HEK293T (cell line): ENCODE results near the gene ZNF445.

Source experiments
- CTBP1 ChIP-seq: fragments of 450-650 bp; IDR thresholded peaks from 2 replicates; pipeline ENCODE4 v1.6.1; 2016; ENCODE audit warnings: borderline replicate concordance
- NFRKB ChIP-seq: fragments of 450-650 bp; IDR thresholded peaks from 2 replicates; pipeline ENCODE4 v1.6.1; 2016; ENCODE audit warnings: mild to moderate bottlenecking, moderate library complexity

DNA sequence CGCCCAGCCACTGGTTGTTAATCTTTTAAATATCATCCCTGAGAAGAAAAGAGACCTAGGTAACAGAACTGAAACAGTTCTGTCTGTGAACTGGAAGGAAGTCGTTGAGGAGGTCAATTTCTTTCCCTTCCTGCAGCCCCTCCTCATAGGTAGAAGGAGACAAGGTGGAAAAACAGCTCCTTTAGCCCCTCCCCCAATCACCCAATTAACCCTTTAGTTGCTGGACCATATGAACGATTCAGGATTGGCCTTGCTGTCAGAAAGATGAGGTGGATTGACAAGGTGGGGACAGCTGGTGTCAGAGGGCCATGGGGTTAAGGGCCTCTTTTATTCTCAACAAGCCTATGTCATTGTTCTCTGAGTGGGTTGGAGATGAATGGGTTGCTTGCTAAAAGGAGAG, 36.0 kb upstream of the ZNF445 start:
- TF ChIP-seq NFRKB: no peak
- TF ChIP-seq CTBP1: no peak
